ENCODE measurements around the gene GCNT2. TPM values are rescaled to one million over a fixed set of nuclear protein-coding genes. Genes with fewer than 3 reads are reported as not detected.
A peak's percentile ranks its signal among the peaks of the same experiment; 100 is the strongest.
"Not testable (repeated sequence)": the region's sequence is repeated elsewhere in the genome, so short reads cannot be mapped to it uniquely, and the experiment has no call there.

GCNT2 gene
- total RNA-seq, 1 donor from 2014 or later, result 21.2 TPM

- H3K9me3 Mint-ChIP-seq, result peaks cover 5% of the 10 kb centered on the region
- H3K4me3 Mint-ChIP-seq, result no peak overlapping the region
- no peak for DNase-seq (ENCODE audit: extremely low spot score, unreplicated experiment)
- no peaks in the 10 kb centered on the region for H3K27me3 Mint-ChIP-seq
- peaks cover 5% of the 10 kb centered on the region for H3K4me1 Mint-ChIP-seq (ENCODE audit: unreplicated experiment)
- H3K36me3 Mint-ChIP-seq, result peaks cover 19% of the 10 kb centered on the region
- TF ChIP-seq, protein P1, sequence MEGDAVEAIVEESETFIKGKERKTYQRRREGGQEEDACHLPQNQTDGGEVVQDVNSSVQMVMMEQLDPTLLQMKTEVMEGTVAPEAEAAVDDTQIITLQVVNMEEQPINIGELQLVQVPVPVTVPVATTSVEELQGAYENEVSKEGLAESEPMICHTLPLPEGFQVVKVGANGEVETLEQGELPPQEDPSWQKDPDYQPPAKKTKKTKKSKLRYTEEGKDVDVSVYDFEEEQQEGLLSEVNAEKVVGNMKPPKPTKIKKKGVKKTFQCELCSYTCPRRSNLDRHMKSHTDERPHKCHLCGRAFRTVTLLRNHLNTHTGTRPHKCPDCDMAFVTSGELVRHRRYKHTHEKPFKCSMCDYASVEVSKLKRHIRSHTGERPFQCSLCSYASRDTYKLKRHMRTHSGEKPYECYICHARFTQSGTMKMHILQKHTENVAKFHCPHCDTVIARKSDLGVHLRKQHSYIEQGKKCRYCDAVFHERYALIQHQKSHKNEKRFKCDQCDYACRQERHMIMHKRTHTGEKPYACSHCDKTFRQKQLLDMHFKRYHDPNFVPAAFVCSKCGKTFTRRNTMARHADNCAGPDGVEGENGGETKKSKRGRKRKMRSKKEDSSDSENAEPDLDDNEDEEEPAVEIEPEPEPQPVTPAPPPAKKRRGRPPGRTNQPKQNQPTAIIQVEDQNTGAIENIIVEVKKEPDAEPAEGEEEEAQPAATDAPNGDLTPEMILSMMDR (conservative IDR thresholded peaks at IDR 0.05), result no peak
- H3K27ac Mint-ChIP-seq, result peak overlapping the region; percentile 60
These were observed 46.3 kb downstream of the GCNT2 start for GRCh38 chr6:10567256-10568026.

DNA sequence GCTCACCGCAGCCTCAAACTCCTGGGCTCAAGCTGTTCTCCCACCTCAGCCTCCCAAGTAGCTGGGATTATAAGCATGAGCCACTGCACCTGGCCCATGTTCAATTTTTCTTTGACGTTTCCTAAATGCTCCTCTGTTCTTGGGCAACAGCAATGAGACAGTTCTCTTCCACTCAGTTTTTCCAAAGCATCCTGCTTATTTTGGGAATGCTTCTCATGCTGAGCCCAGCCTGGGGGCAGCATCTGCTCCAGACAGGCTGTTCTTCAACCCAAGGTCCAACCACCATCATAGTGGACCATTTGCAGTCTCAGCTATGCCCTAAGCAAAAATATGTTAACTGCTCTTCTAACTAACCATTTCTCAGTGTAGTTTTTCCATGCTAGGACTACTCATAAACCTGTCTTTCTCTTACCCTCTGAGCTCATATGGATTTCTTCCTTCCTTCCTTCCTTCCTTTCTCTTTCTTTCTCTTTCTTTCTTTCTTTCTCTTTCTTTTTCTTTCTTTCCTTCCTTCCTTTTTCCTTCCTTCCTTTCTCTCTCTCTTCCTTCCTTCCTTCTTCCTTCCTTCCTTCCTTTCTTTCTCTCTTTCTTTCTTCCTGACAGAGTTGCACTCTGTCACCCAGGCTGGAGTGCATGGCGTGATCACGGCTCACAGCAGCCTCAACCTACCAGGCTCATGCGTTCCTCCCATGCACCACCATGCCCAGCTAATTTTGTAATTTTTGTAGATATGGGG is 48.4 kb downstream of the GCNT2 start:
- DNase-seq (ENCODE audit: extremely low spot score, unreplicated experiment), result no peak
- Mint-ChIP-seq H3K36me3 (peaks cover 22% of the 10 kb centered on the region), H3K4me3 (no peak overlapping the region), H3K9me3 (peaks cover 5% of the 10 kb centered on the region), H3K27me3 (no peaks in the 10 kb centered on the region), H3K4me1 (ENCODE audit: unreplicated experiment) (peaks cover 5% of the 10 kb centered on the region), H3K27ac (peak overlapping the region; percentile 19)
- TF ChIP-seq, protein P1 (conservative IDR thresholded peaks at IDR 0.05), result no peak

DNA sequence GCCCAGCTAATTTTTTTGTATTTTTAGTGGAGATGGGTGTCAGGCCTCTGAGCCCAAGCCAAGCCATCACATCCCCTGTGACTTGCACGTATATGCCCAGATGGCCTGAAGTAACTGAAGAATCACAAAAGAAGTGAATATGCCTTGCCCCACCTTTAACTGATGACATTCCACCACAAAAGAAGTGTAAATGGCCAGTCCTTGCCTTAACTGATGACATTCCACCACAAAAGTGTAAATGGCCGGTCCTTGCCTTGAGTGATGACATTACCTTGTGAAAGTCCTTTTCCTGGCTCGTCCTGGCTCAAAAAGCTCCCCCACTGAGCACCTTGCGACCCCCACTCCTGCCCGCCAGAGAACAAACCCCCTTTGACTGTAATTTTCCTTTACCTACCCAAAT is 54.4 kb downstream of the GCNT2 start:
- not testable (repeated sequence) for H3K27ac Mint-ChIP-seq; H3K4me3 Mint-ChIP-seq; H3K9me3 Mint-ChIP-seq; DNase-seq (ENCODE audit: extremely low spot score, unreplicated experiment); H3K27me3 Mint-ChIP-seq; H3K4me1 Mint-ChIP-seq (ENCODE audit: unreplicated experiment)
- H3K36me3 Mint-ChIP-seq, result peaks cover 12% of the 10 kb centered on the region

- no peaks in the 10 kb centered on the region for H3K27me3 Mint-ChIP-seq
- H3K27ac Mint-ChIP-seq, result peak overlapping the region; percentile 22
- DNase-seq (ENCODE audit: extremely low spot score, unreplicated experiment), result no peak
- H3K4me1 Mint-ChIP-seq (ENCODE audit: unreplicated experiment), result peaks cover 10% of the 10 kb centered on the region
- H3K4me3 Mint-ChIP-seq, result no peak overlapping the region
- TF ChIP-seq, protein P1 (conservative IDR thresholded peaks at IDR 0.05), result no peak
- no peaks in the 10 kb centered on the region for H3K9me3 Mint-ChIP-seq
- H3K36me3 Mint-ChIP-seq, result peaks cover 12% of the 10 kb centered on the region
These were observed 55.1 kb downstream of the GCNT2 start for GRCh38 chr6:10576226-10576625.

DNA sequence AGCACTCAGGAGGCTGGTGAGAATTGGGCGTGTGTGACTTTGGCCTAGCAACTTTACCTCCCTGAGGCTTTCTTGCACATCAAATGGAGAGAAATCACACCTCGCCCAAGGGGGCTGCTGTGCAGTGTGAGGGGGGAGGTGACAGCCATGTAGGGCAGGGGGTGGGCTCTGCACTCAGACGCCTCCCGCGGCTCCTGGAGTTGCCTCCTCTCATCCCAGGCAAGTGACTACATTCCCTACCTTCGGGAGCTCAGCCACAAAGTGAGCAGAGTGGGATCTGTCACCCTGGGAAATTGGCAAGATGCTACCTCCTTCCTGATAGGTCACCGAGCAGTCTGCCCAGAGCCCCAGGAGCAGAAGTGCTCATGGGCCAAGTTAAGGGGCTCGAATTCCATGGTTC is 56.0 kb downstream of the GCNT2 start:
- TF ChIP-seq, protein P1 (conservative IDR thresholded peaks at IDR 0.05), result no peak
- no peaks in the 10 kb centered on the region for H3K9me3 Mint-ChIP-seq

GRCh38 chr6:10578723-10579122 is 57.6 kb downstream of the GCNT2 start:
- TF ChIP-seq, protein P1 (conservative IDR thresholded peaks at IDR 0.05), result no peak
- H3K27me3 Mint-ChIP-seq, result no peaks in the 10 kb centered on the region
- no peak overlapping the region for H3K27ac Mint-ChIP-seq
- no peak overlapping the region for H3K4me3 Mint-ChIP-seq
- no peaks in the 10 kb centered on the region for H3K9me3 Mint-ChIP-seq
- no peak for DNase-seq (ENCODE audit: extremely low spot score, unreplicated experiment)
- peaks cover 4% of the 10 kb centered on the region for H3K36me3 Mint-ChIP-seq
- H3K4me1 Mint-ChIP-seq (ENCODE audit: unreplicated experiment), result peaks cover 26% of the 10 kb centered on the region

More for the DNA sequence above, 56.0 kb downstream of the GCNT2 start:
- DNase-seq (ENCODE audit: extremely low spot score, unreplicated experiment), result no peak
- Mint-ChIP-seq H3K4me3 (no peak overlapping the region), H3K36me3 (peaks cover 7% of the 10 kb centered on the region), H3K27ac (no peak overlapping the region), H3K4me1 (ENCODE audit: unreplicated experiment) (peaks cover 14% of the 10 kb centered on the region), H3K27me3 (no peaks in the 10 kb centered on the region)

Data from type B pancreatic cell (in vitro differentiated cells).